ENCODE results near the gene HTT-AS.

- TF ChIP-seq EP300 (conservative IDR thresholded peaks at IDR 0.05; ENCODE audit: poor library complexity, severe bottlenecking), result no peak
- no peak for TF ChIP-seq RAD21 (conservative IDR thresholded peaks at IDR 0.05)
- TF ChIP-seq, protein P1, sequence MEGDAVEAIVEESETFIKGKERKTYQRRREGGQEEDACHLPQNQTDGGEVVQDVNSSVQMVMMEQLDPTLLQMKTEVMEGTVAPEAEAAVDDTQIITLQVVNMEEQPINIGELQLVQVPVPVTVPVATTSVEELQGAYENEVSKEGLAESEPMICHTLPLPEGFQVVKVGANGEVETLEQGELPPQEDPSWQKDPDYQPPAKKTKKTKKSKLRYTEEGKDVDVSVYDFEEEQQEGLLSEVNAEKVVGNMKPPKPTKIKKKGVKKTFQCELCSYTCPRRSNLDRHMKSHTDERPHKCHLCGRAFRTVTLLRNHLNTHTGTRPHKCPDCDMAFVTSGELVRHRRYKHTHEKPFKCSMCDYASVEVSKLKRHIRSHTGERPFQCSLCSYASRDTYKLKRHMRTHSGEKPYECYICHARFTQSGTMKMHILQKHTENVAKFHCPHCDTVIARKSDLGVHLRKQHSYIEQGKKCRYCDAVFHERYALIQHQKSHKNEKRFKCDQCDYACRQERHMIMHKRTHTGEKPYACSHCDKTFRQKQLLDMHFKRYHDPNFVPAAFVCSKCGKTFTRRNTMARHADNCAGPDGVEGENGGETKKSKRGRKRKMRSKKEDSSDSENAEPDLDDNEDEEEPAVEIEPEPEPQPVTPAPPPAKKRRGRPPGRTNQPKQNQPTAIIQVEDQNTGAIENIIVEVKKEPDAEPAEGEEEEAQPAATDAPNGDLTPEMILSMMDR (IDR thresholded peaks at IDR 0.05; ENCODE audit: poor library complexity, severe bottlenecking), result no peak
- no peak for TF ChIP-seq EZH2 (IDR thresholded peaks at IDR 0.05; ENCODE audit: borderline replicate concordance, insufficient read depth, low read length, poor library complexity, severe bottlenecking)
- no peak for TF ChIP-seq POLR2AphosphoS5 (IDR thresholded peaks at IDR 0.05)
- TF ChIP-seq TAF1 (IDR thresholded peaks at IDR 0.05; ENCODE audit: low read depth), result no peak
- no peak for TF ChIP-seq SMC3 (conservative IDR thresholded peaks at IDR 0.05; ENCODE audit: poor library complexity)
- TF ChIP-seq MXI1 (conservative IDR thresholded peaks at IDR 0.05; ENCODE audit: poor library complexity, severe bottlenecking), result no peak
- TF ChIP-seq, protein P2, sequence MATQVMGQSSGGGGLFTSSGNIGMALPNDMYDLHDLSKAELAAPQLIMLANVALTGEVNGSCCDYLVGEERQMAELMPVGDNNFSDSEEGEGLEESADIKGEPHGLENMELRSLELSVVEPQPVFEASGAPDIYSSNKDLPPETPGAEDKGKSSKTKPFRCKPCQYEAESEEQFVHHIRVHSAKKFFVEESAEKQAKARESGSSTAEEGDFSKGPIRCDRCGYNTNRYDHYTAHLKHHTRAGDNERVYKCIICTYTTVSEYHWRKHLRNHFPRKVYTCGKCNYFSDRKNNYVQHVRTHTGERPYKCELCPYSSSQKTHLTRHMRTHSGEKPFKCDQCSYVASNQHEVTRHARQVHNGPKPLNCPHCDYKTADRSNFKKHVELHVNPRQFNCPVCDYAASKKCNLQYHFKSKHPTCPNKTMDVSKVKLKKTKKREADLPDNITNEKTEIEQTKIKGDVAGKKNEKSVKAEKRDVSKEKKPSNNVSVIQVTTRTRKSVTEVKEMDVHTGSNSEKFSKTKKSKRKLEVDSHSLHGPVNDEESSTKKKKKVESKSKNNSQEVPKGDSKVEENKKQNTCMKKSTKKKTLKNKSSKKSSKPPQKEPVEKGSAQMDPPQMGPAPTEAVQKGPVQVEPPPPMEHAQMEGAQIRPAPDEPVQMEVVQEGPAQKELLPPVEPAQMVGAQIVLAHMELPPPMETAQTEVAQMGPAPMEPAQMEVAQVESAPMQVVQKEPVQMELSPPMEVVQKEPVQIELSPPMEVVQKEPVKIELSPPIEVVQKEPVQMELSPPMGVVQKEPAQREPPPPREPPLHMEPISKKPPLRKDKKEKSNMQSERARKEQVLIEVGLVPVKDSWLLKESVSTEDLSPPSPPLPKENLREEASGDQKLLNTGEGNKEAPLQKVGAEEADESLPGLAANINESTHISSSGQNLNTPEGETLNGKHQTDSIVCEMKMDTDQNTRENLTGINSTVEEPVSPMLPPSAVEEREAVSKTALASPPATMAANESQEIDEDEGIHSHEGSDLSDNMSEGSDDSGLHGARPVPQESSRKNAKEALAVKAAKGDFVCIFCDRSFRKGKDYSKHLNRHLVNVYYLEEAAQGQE (IDR thresholded peaks at IDR 0.05; ENCODE audit: borderline replicate concordance), result no peak
These were observed 36.3 kb downstream of the HTT-AS start for GRCh38 chr4:3037957-3038461.

All from neural cell (in vitro differentiated cells).